HG03432 (cell line): ENCODE results near the gene RPL38.
A peak's percentile ranks its signal among the peaks of the same experiment; 100 is the strongest.

ENCODE experiments used
- ATAC-seq: cut with Tn5 transposase; IDR thresholded peaks from one replicate; pipeline ENCODE4 v1.9.1; 2021; ENCODE audit warnings: mild to moderate bottlenecking, moderate library complexity; ENCODE audit not compliant: unreplicated experiment

Gene RPL38

GRCh38 chr17:74210191-74211140, 7.0 kb downstream of the RPL38 start:
- ATAC-seq = no peak

GRCh38 chr17:74211141-74211911, 7.8 kb downstream of the RPL38 start:
- ATAC-seq = no peak

- ATAC-seq = no peak
Measured at GRCh38 chr17:74211912-74212208, 8.4 kb downstream of the RPL38 start.

GRCh38 chr17:74212209-74212912, 8.9 kb downstream of the RPL38 start:
- ATAC-seq = peak; percentile 2

GRCh38 chr17:74212913-74213791, 9.7 kb downstream of the RPL38 start, which contains the start of gene TTYH2:
Gene TTYH2, plus strand, starts transcription at chr17:74213571. Its CDS starts 17 bp downstream, at chr17:74213588.
- ATAC-seq = peak; percentile 70

GRCh38 chr17:74213861-74214391, 10.4 kb downstream of the RPL38 start:
- ATAC-seq = no peak

- no peak for ATAC-seq
Measured at GRCh38 chr17:74214484-74215341, 11.2 kb downstream of the RPL38 start.

GRCh38 chr17:74215342-74215727, 11.9 kb downstream of the RPL38 start:
- no peak for ATAC-seq

- no peak for ATAC-seq
Measured at GRCh38 chr17:74216505-74216904, 13.0 kb downstream of the RPL38 start.

GRCh38 chr17:74217037-74217730, 13.7 kb downstream of the RPL38 start:
- no peak for ATAC-seq

- no peak for ATAC-seq
Measured at GRCh38 chr17:74217888-74218287, 14.4 kb downstream of the RPL38 start.

GRCh38 chr17:74218436-74218835, 15.0 kb downstream of the RPL38 start:
- no peak for ATAC-seq

GRCh38 chr17:74219576-74220133, 16.2 kb downstream of the RPL38 start:
- no peak for ATAC-seq

- no peak for ATAC-seq
Measured at GRCh38 chr17:74220219-74220618, 16.7 kb downstream of the RPL38 start.

- ATAC-seq = no peak
Measured at GRCh38 chr17:74220946-74221818, 17.7 kb downstream of the RPL38 start.

GRCh38 chr17:74222399-74222798, 18.9 kb downstream of the RPL38 start:
- no peak for ATAC-seq

GRCh38 chr17:74223901-74224300, 20.4 kb downstream of the RPL38 start:
- ATAC-seq = no peak
